ENCODE data around the gene STAT4.

The STAT4 gene

DNA sequence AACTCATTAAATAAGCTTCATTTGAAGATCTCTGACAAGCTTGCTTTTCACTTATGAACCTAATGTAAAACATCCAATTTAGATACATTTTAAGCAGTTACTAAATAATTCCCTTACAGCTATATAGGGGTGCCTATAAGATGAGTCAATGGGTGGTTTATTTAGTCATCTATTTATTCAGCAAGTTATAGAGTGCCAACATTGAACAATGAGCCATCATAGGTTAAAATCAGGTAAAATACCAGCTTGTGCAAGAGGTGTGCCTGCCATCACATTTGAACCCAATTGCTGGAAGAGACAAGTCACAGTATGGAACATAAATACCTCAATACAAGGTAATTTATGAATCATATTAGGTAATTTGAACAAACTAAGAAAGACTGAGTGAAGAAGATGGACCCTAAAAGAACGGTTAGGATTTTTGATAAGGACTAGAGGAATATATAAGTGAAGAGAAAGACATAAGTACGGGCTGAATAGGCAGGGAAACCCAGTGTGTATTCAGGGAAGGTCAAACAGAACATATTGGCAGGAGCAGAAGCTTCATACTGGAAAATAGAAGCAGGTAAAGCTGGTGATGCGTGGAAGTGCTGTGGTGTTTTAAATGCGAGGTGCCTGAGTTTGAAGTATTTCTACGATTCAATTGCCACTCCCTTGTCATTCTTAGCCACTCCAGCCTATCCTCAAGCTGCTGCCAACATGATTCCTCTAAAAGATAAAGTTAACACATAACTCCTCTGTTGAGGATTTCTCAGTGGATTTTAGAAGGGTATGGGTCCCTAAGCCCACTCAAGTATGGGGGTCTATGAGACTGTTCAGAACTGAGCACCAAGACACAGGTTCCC lies 18.9 kb upstream of the STAT4 start:
- DNase-seq (ENCODE audit: low read depth) = no peak

DNA sequence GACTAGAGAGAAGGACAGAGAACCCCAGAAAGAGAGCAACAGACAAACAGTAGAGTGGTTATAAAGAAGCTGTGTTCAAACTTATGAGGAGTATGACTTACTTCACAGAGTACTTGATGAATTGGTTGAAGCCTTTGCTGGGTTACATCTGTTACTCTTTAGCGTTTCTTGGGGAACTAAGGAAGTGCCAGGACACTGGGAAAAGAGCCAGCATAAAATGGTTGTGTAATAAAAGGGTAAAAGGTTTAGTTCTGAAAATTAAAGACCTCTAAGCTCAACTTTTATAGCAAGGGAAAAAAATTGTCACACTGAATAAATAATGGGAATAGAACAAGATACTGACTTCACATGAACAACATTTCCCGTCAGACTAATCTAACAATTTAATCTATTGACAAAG lies 17.0 kb upstream of the STAT4 start:
- DNase-seq (ENCODE audit: low read depth) = peak; percentile 78
- TF ChIP-seq, protein P1, sequence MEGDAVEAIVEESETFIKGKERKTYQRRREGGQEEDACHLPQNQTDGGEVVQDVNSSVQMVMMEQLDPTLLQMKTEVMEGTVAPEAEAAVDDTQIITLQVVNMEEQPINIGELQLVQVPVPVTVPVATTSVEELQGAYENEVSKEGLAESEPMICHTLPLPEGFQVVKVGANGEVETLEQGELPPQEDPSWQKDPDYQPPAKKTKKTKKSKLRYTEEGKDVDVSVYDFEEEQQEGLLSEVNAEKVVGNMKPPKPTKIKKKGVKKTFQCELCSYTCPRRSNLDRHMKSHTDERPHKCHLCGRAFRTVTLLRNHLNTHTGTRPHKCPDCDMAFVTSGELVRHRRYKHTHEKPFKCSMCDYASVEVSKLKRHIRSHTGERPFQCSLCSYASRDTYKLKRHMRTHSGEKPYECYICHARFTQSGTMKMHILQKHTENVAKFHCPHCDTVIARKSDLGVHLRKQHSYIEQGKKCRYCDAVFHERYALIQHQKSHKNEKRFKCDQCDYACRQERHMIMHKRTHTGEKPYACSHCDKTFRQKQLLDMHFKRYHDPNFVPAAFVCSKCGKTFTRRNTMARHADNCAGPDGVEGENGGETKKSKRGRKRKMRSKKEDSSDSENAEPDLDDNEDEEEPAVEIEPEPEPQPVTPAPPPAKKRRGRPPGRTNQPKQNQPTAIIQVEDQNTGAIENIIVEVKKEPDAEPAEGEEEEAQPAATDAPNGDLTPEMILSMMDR (conservative IDR thresholded peaks at IDR 0.05; ENCODE audit: low read depth, low read length) = no peak
- H3K4me3 ChIP-seq (ENCODE audit: low read depth, low read length) = no peak overlapping the region

More for the DNA sequence above, 18.9 kb upstream of the STAT4 start:
- no peak overlapping the region for H3K4me3 ChIP-seq (ENCODE audit: low read depth, low read length)
- TF ChIP-seq, protein P1 (conservative IDR thresholded peaks at IDR 0.05; ENCODE audit: low read depth, low read length) = no peak

DNA sequence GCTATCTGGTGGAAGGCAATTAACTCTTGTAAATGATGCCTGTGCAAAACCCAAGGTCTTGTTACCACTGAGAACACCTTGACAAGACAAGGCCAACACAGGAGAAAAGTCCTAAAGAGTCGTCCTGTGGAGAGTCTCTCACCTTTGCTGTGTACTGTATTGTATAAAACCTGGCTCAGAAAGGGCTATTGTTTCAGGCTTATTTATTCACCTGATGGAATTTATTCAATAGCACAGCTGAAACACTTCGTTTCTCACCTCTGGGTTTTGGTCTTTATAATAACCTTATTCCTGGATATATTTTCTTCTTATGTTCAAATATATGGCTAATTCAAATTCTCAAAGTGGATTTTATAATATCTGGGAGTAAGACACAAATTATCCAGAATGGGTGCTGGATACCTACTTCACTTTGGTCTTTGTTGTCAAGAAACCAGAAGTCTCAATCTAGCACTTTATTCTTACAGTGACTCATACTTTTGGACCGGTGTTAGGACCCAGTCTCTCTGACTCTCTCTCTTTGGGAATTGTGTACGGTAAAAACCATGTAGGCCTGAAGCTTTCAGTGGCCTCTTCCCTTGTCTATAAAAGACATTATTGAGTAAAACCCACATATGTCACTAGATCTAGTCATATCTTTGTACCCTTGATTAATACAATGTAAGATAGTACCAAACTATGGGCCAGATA lies 16.1 kb upstream of the STAT4 start:
- TF ChIP-seq, protein P1 (conservative IDR thresholded peaks at IDR 0.05; ENCODE audit: low read depth, low read length) = no peak
- no peak for DNase-seq (ENCODE audit: low read depth)
- no peak overlapping the region for H3K4me3 ChIP-seq (ENCODE audit: low read depth, low read length)

DNA sequence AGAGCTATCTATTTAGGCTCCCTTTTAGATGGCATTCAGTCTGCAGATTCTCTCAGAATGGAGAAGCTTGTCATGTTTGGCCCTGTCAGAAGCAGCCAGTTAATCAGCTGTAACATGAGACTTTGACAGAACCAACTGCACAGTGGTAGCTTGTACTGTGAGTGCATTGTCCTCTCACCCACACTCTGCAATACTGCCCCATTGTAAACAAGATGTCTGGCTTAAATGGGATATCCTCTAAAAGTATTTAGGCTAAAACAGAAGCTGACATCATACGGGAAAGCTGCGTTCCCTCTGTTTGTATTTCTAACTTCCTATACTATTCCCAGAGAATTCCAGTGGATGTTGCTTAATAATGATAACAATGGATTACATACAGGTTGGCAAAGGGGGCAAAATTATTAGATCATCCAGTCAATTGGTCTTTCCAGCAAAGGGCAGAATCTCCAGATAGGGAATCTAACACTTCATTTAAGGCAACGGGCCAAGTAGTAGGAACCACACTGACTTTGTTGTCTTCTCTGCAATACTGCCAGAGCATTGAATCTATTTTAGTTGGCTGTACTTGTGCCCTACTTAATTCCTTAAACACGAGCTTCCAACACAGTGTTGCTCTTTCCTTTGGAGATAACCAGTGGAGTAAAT lies 15.4 kb upstream of the STAT4 start:
- TF ChIP-seq, protein P1 (conservative IDR thresholded peaks at IDR 0.05; ENCODE audit: low read depth, low read length) = no peak
- peak; percentile 83 for DNase-seq (ENCODE audit: low read depth)
- H3K4me3 ChIP-seq (ENCODE audit: low read depth, low read length) = no peak overlapping the region

DNA sequence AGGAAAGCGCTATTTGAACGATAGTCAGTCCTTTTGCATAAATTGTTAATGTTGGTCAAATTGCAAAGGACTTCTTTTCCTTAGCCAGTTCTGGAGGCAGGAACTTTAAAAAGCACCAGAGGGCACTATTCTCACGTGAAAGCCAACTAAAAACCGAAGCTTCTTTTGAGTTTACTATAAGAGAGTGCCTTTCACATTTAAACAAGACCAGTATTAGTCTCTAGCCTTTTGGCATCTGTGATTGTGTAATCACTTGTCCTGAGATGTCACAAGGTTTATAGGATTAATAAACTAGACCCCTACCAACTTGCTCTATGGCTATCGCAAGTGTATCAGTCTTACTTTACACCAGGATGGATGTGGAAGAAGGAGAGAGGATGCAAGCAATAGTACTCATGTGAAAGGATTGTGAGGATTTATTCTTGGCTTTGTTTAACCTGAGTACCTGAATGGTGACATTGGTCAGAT lies 14.4 kb upstream of the STAT4 start:
- H3K4me3 ChIP-seq (ENCODE audit: low read depth, low read length) = no peak overlapping the region
- DNase-seq (ENCODE audit: low read depth) = peak; percentile 82
- TF ChIP-seq, protein P1 (conservative IDR thresholded peaks at IDR 0.05; ENCODE audit: low read depth, low read length) = peak; percentile 82

DNA sequence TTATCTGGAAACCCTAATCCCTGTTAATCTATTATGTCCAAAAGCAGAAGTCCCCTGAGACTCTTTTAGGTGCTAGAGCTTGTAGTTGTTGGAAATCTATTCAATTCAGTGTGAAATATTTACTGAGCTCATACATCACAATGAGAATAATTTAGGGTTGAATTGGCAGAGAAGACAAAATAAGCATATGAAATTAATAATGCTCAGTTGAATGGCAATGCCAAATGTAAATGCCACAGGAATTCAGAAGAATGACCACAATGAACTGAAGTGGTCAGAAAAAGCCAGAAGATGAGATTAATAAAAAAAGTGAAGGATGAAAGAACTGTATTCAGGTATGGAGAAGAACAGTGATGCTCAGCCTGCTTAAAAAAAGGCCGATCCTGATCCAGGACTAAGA lies 8.0 kb upstream of the STAT4 start:
- no peak for DNase-seq (ENCODE audit: low read depth)
- no peak overlapping the region for H3K4me3 ChIP-seq (ENCODE audit: low read depth, low read length)
- TF ChIP-seq, protein P1 (conservative IDR thresholded peaks at IDR 0.05; ENCODE audit: low read depth, low read length) = no peak
